ENCODE results near the gene SUSD4. TPM values are rescaled to one million over a fixed set of nuclear protein-coding genes. Genes with fewer than 3 reads are reported as not detected.

SUSD4 gene
- total RNA-seq, 1 donor from 2014 or later, result 18.5 TPM

- no peak for TF ChIP-seq CTCF (IDR thresholded peaks at IDR 0.05; ENCODE audit: unreplicated experiment)
- DNase-seq (ENCODE audit: low spot score), result no peak
- peaks cover 13% of the 10 kb centered on the region for H3K4me1 Mint-ChIP-seq (ENCODE audit: unreplicated experiment)
Observed at GRCh38 chr1:223231581-223231980, 132.4 kb downstream of the SUSD4 start.

GRCh38 chr1:223231011-223231572, 132.9 kb downstream of the SUSD4 start:
- Mint-ChIP-seq H3K4me1 (ENCODE audit: unreplicated experiment) (peaks cover 13% of the 10 kb centered on the region), H3K36me3 (ENCODE audit: low read depth, unreplicated experiment) (peaks cover 2% of the 10 kb centered on the region)
- DNase-seq (ENCODE audit: low spot score), result no peak

More at GRCh38 chr1:223231581-223231980, 132.4 kb downstream of the SUSD4 start:
- H3K4me3 Mint-ChIP-seq (ENCODE audit: unreplicated experiment), result no peak overlapping the region
- H3K36me3 Mint-ChIP-seq (ENCODE audit: low read depth, unreplicated experiment), result no peaks in the 10 kb centered on the region
- peaks cover 4% of the 10 kb centered on the region for H3K27me3 Mint-ChIP-seq (ENCODE audit: unreplicated experiment)
- H3K27ac Mint-ChIP-seq (ENCODE audit: unreplicated experiment), result no peak overlapping the region
- no peaks in the 10 kb centered on the region for H3K9me3 Mint-ChIP-seq (ENCODE audit: unreplicated experiment)

GRCh38 chr1:223230161-223230881, 133.7 kb downstream of the SUSD4 start:
- Mint-ChIP-seq H3K9me3 (ENCODE audit: unreplicated experiment) (no peaks in the 10 kb centered on the region), H3K4me1 (ENCODE audit: unreplicated experiment) (peaks cover 13% of the 10 kb centered on the region), H3K36me3 (ENCODE audit: low read depth, unreplicated experiment) (peaks cover 8% of the 10 kb centered on the region), H3K4me3 (ENCODE audit: unreplicated experiment) (no peak overlapping the region), H3K27ac (ENCODE audit: unreplicated experiment) (no peak overlapping the region), H3K27me3 (ENCODE audit: unreplicated experiment) (peaks cover 11% of the 10 kb centered on the region)
- no peak for DNase-seq (ENCODE audit: low spot score)
- TF ChIP-seq CTCF (IDR thresholded peaks at IDR 0.05; ENCODE audit: unreplicated experiment), result no peak

More at GRCh38 chr1:223231011-223231572, 132.9 kb downstream of the SUSD4 start:
- no peak for TF ChIP-seq CTCF (IDR thresholded peaks at IDR 0.05; ENCODE audit: unreplicated experiment)
- Mint-ChIP-seq H3K4me3 (ENCODE audit: unreplicated experiment) (no peak overlapping the region), H3K27me3 (ENCODE audit: unreplicated experiment) (peaks cover 6% of the 10 kb centered on the region), H3K9me3 (ENCODE audit: unreplicated experiment) (no peaks in the 10 kb centered on the region), H3K27ac (ENCODE audit: unreplicated experiment) (no peak overlapping the region)

GRCh38 chr1:223229756-223230155, 134.2 kb downstream of the SUSD4 start:
- H3K36me3 Mint-ChIP-seq (ENCODE audit: low read depth, unreplicated experiment), result peaks cover 8% of the 10 kb centered on the region
- peaks cover 13% of the 10 kb centered on the region for H3K4me1 Mint-ChIP-seq (ENCODE audit: unreplicated experiment)
- no peaks in the 10 kb centered on the region for H3K9me3 Mint-ChIP-seq (ENCODE audit: unreplicated experiment)
- H3K27ac Mint-ChIP-seq (ENCODE audit: unreplicated experiment), result no peak overlapping the region
- H3K4me3 Mint-ChIP-seq (ENCODE audit: unreplicated experiment), result no peak overlapping the region
- peaks cover 13% of the 10 kb centered on the region for H3K27me3 Mint-ChIP-seq (ENCODE audit: unreplicated experiment)
- no peak for TF ChIP-seq CTCF (IDR thresholded peaks at IDR 0.05; ENCODE audit: unreplicated experiment)
- no peak for DNase-seq (ENCODE audit: low spot score)

- H3K27me3 Mint-ChIP-seq (ENCODE audit: unreplicated experiment), result peaks cover 13% of the 10 kb centered on the region
- no peak overlapping the region for H3K4me3 Mint-ChIP-seq (ENCODE audit: unreplicated experiment)
- H3K27ac Mint-ChIP-seq (ENCODE audit: unreplicated experiment), result no peak overlapping the region
- H3K4me1 Mint-ChIP-seq (ENCODE audit: unreplicated experiment), result peaks cover 10% of the 10 kb centered on the region
- DNase-seq (ENCODE audit: low spot score), result no peak
- H3K36me3 Mint-ChIP-seq (ENCODE audit: low read depth, unreplicated experiment), result peaks cover 8% of the 10 kb centered on the region
- no peaks in the 10 kb centered on the region for H3K9me3 Mint-ChIP-seq (ENCODE audit: unreplicated experiment)
- TF ChIP-seq CTCF (IDR thresholded peaks at IDR 0.05; ENCODE audit: unreplicated experiment), result no peak
Observed at GRCh38 chr1:223228931-223229528, 134.9 kb downstream of the SUSD4 start.

Measured in endothelial cell (in vitro differentiated cells).